NCI-H2196 (cell line): ENCODE results near the gene ABHD14A.
"Not testable (repeated sequence)": the region's sequence is repeated elsewhere in the genome, so short reads cannot be mapped to it uniquely, and the experiment has no call there.

Experiments used
- DNase-seq: peaks from one replicate; lab custom pipeline; 2025; ENCODE audit not compliant: unreplicated experiment; lab: John Stamatoyannopoulos, UW

The ABHD14A gene

DNA sequence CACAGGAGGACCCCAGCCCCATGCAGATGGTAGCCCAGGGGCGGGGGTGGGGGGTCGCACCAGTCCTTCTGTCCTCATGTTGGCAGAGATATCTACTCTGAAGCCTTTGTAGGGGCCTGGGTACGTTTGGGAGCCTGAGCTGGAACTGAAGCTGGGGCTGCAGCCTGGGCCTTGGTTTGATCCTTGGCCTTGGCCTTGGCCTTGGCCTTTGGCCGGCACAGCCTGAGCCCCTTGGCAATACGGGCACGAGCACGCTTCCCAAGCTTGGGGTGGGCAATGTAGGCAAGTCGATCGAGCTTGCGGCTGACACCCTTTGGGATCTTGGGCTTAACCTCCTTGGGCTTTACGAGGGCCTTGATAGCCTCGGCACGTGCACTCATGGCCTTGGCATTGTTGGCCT lies 18.8 kb downstream of the ABHD14A start:
- not testable (repeated sequence) for DNase-seq

DNA sequence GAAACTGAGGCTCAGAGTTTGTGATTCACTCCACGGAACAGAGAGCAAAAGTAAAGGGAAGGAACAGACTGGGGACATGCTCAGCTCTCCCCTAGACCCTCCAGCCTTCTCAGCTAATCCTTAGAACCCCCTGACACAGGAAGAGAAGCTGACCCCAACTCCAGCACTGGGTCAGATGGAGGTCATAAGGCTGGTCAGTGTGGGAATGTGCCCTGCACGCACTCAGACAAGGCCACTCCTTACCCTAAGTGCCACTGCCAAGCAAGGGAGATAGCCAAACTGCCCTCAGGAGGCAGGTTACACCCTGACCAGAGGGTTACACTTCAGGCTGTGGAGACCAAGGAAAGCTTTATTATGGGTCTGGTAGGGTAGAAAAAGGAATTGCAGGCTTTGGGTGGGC lies 19.7 kb downstream of the ABHD14A start:
- no peak for DNase-seq

DNA sequence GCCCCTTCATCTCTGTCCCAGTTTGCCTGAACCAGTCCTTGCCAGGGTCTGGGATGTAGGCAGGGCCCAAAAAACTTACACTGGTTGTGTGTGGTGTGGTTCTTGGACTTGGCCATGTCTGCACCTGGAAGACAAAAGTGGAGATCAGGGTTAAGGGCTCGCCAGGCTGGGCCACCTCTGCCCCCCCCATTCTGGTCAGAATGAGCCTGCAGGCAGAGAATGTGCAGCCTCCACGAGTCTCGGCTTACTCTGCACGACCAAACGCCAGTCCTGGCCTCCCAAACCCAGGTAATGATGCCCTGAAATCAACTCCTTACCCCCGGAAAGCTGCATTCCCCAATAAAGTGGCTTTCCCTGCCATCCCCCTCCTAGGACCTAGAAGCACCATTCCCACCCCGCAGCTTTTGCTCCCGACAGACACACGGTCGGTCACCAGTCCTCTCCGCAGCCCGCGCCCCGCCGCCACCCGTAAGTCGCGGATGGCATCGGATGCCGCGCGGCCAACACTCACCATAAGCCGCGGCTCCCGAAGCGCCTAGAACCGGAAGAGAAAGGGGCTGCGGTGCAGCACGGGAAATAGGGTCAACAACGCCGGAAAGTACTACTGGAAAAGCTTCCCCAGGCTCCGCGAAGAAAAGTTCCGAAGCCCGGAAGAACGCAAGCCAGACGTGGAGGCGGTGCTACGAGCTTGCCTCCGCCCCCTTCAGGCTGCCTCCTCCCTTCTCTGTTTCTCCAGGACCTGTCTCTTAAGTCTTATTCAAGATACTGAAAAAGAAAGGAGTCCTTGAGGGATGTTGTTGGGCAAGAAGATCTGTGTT lies 20.7 kb downstream of the ABHD14A start, which contains the start of gene RPL29:
TSS of gene RPL29 (minus strand) at position 550 of the 818 bp plus-strand sequence. CDS start at position 116, 434 bp downstream.
- DNase-seq, result peak; percentile 69

DNA sequence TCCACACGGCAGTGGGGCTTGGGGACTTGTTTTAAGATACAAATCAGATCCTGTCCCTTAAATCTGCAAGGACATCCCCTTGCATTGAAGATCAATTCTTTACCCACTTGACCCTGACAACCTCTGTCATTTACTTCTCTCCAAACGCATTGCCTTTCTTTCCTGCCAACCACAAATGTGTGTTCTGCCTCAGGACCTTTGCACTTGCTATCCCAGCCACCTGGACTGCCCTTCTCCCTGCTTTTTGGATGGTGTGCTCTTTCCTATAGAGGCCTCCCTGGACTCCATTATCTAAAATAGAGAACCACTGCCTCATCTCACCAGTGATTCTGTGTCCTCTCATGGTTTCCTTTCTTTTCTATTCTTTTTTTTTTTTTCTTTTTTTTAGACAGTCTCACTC lies 22.3 kb downstream of the ABHD14A start:
- no peak for DNase-seq

DNA sequence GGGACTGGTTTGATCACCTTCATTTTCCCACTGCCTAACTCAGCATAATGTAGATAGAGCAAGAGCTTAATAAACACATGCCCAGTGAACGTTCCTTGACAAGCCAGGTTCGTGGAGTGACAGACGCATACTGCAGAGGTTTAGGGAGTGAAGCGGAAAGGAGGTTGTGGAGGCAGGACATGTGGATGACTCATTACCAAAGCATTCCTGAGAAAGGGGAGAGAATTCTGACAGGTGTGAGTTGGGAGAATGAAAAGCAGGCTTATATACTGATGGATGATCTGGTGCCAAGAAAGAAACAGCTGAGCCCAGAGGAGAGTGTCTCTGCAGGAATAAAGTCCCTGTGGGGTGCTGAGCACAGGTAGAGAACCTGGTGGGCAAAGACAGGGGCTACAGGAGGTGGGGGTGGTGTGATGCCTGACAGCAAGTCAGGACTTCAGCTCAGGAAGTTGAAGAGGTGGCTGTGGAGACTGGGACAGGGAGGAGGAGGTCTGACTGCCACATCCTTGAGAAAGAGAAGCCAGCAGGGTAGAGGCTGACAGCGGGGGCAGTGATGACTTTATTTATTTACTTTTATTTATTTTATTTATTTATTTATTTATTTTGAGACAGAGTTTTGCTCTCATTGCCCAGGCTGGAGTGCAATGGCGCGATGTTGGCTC lies 23.2 kb downstream of the ABHD14A start:
- DNase-seq, result no peak

DNA sequence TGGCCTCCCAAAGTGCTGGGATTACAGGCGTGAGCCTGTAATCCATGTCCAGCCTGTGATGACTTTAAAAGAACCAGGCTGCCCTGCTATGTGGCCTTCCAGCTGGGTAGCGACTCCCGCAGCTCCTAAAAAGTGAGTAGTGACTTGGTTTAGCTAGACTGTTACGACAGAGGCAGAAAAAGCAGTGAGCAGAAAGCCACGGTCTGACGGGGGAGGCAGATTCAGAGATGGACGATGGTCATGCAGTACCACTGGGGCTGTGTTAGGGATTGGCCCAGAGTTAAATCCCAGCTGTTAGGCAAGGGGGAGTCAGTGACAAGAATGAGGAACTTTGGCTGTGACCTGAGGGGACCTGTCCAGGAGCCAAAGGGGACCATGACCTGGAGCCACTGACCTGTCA lies 23.9 kb downstream of the ABHD14A start:
- DNase-seq, result no peak

DNA sequence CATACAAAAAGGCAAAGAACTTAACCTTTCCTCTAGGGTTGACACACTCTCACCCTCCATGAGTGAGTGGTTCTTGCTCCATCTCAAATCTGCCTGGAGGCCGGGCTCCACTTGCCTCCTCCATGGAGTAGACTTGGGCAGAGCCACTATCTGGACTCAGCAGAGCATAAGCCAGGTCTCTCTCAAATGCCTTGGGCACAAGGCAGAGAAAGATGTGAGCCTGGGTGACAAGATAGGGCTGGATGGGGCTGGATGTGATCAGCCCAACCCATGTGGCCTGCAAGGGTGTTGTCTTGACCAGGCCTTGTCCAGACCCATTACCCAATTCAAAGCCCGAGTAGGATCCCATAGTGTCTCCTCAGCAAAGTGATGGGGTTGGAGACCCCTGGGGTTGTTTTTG lies 25.0 kb downstream of the ABHD14A start:
- no peak for DNase-seq

DNA sequence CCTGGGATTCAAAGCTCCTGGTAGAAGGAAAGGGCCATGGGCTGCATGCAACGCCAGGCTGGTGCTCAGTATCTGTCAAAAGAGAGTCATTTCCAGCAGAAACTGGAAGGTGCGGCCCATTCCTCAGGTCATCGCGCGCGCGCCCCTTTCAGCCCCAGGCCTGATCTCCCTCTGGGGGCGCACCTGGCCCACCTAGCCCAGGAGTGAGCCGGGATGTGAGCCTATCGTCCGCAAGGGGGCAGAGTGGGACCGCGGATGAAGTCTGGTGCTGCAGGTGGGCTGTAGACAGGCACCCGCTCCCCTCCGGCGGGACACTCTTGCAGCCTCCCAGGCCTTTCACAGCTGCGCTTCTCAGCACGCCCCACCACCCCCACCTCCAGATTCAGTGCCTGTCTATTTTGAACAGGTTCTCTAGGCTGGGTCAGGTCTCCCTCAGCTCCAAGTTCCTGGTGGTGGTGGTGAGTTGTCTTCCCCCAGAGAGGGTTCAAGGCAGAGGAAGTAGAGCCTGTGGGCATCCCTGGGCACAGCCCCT lies 26.6 kb downstream of the ABHD14A start:
- DNase-seq, result peak; percentile 51

DNA sequence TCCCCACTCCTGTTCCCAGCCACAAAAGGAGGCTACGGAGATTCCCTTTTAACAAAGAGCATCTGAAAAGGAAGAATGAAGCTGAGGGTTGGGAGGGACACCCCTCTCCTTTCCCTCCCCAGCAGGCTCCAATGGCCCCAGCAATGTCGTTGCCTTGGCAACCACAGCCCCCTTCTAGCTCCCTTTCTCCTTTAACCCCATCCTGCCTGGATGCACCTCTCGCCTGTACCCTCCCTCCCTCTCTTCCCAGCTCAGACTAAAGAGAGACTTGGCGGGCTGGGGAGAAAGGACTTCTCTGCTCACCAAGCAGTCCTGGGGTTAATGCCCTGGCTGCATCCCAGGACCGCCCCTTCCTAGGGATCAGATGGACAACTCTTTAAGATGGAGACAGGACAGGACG lies 27.9 kb downstream of the ABHD14A start:
- DNase-seq, result no peak

DNA sequence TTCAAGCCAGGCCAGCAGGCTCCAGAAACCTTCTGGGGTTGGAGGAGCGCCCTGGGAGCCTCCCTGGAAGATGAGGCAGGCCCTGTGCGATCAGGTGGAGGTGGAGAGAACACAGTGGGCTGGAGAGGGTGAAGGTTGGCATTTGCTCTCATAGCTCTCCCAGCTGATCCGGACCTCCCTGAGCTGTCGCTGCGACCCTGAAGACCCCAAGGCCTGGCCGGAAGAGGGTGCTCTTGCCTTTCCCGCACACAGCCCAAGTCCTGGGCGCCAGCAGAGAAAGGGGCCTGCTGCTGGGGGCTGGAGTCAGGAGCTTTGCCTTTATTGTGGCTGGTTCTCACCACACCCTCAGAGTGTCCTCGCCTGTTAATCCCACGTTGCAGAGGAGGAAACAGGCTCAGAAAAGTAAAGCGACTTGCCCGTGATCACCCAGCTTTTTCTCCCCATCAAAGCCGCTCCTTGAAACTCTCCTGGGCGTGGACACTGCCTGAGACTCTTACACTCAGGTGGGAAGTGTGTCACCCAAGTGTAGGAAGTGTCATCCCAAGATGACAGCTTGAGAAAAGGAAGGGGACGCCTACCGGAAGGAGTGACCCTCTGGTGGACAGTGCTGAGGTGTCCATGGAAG lies 29.4 kb downstream of the ABHD14A start:
- no peak for DNase-seq

DNA sequence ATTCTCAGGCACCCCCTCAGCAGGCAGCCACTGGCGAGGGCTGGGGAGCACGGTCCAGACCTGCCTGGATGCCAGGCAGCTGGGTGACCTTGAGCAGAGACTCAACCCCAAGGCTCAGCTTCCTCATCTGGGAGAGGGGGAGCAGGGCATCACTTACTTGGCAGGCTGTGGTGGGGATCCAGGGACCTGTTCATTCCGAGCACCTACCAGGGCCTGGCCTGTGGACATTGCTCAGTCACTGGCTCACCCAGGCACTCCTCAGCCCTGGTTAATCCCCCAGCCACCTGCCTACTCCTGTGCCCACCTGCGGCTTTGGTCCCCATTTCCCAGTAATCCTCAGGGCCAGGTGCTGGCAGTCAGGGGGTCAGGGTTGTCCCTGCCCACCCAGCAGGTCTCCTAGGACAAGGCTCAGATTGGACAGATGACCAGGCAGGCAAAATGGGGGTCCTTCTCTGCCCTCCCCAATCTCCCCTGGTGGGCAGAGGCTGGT lies 30.1 kb downstream of the ABHD14A start:
- DNase-seq, result no peak

DNA sequence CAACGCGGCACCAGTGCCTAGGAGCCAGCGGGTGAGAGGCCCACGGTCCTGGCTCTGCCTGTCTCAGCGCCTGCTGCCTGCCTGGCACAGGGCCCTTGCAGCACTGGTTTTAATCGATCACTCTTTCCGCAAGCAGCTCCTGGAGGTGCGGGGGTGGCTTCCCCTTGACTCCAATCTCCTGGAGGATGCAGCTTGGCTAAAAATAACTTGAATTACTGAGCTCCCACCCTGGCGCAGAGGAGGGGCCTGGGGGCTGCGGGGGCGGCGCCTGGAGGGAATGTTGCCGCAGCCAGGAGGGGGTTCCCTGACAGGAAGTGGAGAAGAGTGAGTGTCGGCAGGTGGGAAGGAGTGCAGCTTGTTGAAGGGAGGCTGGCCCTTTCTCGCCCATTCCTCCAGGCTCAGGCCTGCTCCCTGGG lies 30.7 kb downstream of the ABHD14A start:
- no peak for DNase-seq

DNA sequence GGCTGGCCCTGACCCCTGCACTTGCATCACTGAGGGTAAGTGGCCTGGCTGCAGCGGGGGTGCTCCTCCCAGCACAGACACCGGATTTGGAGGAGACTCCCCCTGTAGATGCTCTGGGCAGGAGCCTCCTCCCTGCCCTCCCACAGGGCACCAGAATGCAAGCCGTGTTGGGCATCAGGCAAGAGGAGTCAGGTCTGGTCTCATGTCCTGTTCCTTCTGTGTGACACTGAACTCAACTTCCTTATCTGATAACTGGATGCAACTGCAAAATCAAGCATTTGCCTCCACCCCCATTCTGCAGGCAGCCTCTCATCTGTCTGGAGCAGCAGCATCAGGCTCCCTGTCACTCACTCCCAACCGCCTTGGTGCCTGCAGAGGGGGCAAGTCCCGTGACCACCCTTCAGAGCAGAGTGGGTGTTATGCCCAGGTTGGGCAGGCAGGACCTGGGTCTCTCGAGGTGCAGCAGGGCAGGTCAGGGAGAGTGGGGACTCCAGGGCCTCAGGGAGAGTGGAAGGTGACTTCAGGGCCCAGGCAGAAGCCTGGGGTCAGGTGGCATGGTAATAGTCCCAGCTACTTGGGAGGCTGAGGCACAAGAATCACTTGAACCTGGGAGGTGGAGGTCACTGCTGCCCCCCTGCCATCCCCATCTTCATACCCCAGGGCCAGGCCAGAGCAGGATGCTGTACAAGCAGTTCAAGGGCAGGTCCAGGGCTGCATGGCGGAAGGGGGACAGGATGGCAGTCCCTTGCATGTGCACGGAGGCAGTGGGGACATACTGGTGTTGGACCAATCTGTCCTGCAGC lies 31.4 kb downstream of the ABHD14A start:
- no peak for DNase-seq

DNA sequence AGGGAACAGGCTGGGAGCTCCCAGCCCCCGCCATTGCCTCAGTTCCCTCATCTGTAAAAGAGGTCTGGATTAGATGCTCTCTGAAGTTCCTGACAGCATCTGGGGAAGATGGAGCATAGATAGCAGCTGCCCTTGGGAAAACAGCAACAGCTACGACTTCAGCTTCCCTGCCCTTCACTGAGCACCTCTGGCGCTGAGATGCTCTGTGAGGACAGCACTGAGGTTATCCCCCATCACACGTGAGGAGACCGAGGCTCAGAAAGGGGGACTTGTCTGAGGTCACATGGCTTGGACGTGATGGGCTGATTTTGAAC lies 31.9 kb downstream of the ABHD14A start:
- no peak for DNase-seq

DNA sequence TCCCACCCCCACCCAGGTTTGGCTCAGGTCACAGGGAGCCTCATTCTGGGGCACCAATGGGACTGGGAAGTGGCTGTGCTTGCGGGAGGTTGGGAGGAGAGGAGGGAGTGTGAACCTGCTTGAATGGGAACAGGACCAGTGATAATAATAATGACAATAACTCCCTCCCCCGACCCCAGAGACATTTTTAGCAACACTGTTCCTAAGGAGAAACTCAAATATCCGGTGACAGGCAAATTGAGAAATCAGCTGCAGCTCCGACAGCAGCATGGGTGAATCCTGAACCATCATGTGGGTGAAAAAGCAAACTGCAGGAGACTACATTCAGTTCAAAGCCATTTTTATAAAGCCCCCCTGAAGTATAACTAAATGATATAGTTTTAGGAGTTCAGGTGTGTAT lies 32.4 kb downstream of the ABHD14A start:
- no peak for DNase-seq

DNA sequence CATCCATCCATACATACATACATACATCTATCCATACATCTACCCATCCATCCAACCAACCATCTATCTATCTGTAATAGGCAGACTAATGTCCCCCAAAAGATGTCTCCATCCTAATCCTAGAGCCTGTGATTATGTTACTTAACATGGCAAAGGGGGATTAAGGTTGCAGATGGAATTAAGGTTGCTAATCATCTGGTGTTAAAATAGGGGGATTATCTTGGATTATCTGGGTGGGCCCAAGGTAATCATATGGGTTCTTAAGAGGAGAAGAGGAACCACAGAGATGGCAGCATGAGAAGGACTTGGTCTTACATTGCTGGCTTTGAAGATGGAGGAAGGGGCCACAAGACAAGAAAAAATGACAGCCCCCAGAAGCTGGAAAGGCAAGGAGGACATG lies 35.6 kb downstream of the ABHD14A start:
- DNase-seq, result no peak

DNA sequence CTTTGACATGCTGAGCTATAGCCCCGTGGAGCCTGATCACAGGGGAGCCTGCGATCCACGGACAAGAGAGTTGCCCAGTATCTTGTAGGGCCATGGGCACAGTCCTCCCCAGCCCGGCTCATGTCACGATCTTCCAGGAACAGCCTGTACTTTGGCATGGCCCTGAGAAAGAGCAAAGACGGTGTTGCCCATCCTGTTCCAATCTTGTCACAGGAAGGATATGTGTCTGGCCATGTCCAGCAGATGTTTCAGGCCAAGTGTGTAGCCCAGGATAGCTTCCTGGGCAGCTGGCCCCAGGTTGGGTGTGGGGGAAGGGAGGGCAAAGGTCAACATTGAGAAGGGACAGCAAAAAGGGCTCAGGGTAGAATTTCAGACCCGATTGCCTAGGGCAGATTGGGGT lies 37.8 kb downstream of the ABHD14A start:
- no peak for DNase-seq

DNA sequence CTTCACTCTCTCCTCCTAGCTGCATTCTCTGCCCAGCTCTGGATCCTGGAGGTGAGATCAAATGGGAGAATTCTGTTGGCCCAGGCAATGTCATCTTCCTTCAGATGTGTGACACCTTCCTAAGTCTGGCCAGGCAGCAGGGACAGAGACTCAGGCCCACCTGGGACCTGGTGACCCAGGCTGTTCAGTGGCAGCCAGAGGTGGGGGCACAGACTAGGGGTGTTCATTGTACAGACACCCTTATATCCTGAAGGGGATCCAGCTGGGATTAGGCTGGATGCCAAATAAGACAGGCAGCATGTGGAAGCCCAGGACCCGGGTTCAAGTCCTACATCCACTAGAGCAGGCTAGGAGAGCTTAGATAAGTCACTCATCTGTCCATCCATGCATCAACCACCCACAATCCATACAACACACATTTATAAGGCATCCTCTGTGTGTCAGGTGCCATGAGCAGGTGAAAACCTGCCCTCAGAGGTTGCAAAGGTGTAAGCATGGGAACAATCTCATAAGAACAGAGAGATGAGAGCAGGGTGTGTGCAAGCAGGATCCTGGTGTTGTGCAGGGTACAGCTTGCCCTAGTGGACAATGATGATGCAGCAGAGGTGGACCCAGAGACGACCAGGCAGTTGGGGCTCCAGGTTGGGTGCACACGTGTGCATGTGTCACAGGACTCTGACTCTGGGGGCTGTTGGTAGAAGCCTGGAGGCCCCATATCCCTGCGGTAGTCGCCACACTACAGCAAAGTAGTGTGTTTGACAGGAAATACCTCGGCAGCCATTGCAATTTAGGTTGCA lies 39.1 kb downstream of the ABHD14A start:
- DNase-seq, result no peak

DNA sequence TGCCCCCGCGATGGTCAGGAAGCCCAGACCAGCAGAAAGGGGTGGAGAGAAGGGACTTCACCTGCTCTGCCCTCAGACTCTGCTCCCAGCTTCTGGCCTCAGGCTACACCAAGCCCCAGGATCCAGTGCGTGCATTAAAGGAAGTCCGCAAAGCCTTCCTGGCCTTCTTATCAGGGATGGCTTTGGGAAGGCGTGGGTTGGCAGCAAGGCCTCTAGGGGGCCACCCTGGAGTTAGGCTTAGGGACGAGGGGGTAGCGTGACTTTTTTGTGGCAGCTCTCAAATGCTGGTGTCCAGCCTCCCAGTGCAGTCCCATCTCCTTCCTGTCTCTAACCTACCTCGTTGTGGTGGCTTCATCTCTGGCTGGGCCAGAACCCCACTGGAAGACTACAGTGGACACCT lies 39.7 kb downstream of the ABHD14A start:
- no peak for DNase-seq
